Stimulated activated CD4-positive, alpha-beta T cell treated with anti-CD3 and anti-CD28 coated beads, Interleukin-15, amount 100 ng/mL, for 1 hour (primary cell): Measurements from ENCODE around the gene NTN3.
A peak's percentile ranks its signal among the peaks of the same experiment; 100 is the strongest.

Experiments
- DNase-seq, 2 donors: peaks; one replicate each; pipeline ENCODE4 v3.0.0-alpha.2; 2020; ENCODE audit warnings: low read depth in 1 of 2, low spot score in 1 of 2

NTN3 gene

GRCh38 chr16:2512735-2513404 is 41.8 kb downstream of the NTN3 start:
- no peak for DNase-seq

- DNase-seq, result peak; percentile 86 to 89
Measured at GRCh38 chr16:2513405-2514332, 42.6 kb downstream of the NTN3 start, which contains the start of gene ATP6V0C. Gene ATP6V0C, plus strand, starts transcription at chr16:2513952. Its CDS starts 152 bp downstream, at chr16:2514104.

GRCh38 chr16:2514333-2515179 is 43.5 kb downstream of the NTN3 start:
- DNase-seq, result no peak

GRCh38 chr16:2515180-2515851 is 44.2 kb downstream of the NTN3 start:
- DNase-seq, result no peak

- no peak for DNase-seq
Measured at GRCh38 chr16:2516391-2517240, 45.5 kb downstream of the NTN3 start.

- no peak for DNase-seq
Measured at GRCh38 chr16:2517954-2518605, 47.0 kb downstream of the NTN3 start.

- DNase-seq, result no peak
Measured at GRCh38 chr16:2518823-2519710, 48.0 kb downstream of the NTN3 start.

- DNase-seq, result no peak
Measured at GRCh38 chr16:2519711-2520080, 48.6 kb downstream of the NTN3 start.

GRCh38 chr16:2520097-2520783 is 49.1 kb downstream of the NTN3 start, which contains the start of gene AMDHD2:
Gene AMDHD2, plus strand, starts transcription at chr16:2520371. Its CDS starts 88 bp downstream, at chr16:2520459.
- DNase-seq, result peak; percentile 77 to 82

GRCh38 chr16:2520784-2521531 is 49.9 kb downstream of the NTN3 start:
- peak in 1 of 2 donors; percentile 35 for DNase-seq
